A549 (cell line): ENCODE results near the gene AFF3. TPM values are rescaled to one million over a fixed set of nuclear protein-coding genes. Genes with fewer than 3 reads are reported as not detected.

ENCODE experiments used
- ATAC-seq, 2 experiments: fragments of 200-7000 bp in 1 of 2; fragments of >200 bp in 1 of 2; cut with Nextera tagmentation in 1 of 2; cut with Tn5 transposase in 1 of 2; 3 replicates each; pipeline versions ENCODE4 v1.8.0 to v1.9.1; 2018 to 2020; ENCODE audit warnings: mild to moderate bottlenecking in 1 of 2, moderate library complexity in 1 of 2
- CTCF ChIA-PET: fragments of 300-600 bp; sonication (Branson Sonifier 250); formaldehyde crosslinking; extraction: SDS; loops from one replicate; lab custom pipeline; 2021; ENCODE audit warnings: antibody characterized with exemption, inconsistent platforms; lab: Yijun Ruan, JAX
- POLR2A ChIA-PET: fragments of 350-600 bp; formaldehyde crosslinking; extraction: SDS; loops from one replicate; lab custom pipeline; 2021; ENCODE audit warnings: antibody characterized with exemption, inconsistent platforms; lab: Yijun Ruan, JAX
- DNase-seq, 2 experiments: peaks; one replicate each; pipeline versions ENCODE4 v3.0.0 to v3.0.0-alpha.2; 2011 to 2016; ENCODE audit warnings: low read depth in 1 of 2, low spot score in 1 of 2
- FAIRE-seq: peaks from 2 replicates; lab custom pipeline; 2011; peaks lifted over from hg19 to GRCh38; lab: Jason Lieb, UNC
- H3K27ac ChIP-seq, 2 experiments: fragments of >200 bp; sonication (Bioruptor Twin); formaldehyde crosslinking; 3 replicates each; pipeline ENCODE4 v1.5.1; 2016 to 2017
- H3K4me1 ChIP-seq: fragments of >200 bp; sonication (Bioruptor Twin); formaldehyde crosslinking; 3 replicates; pipeline ENCODE4 v1.6.1; 2016
- H3K4me2 ChIP-seq: fragments of >200 bp; sonication (Bioruptor Twin); formaldehyde crosslinking; 3 replicates; pipeline ENCODE4 v1.6.1; 2016
- H3K4me3 ChIP-seq: fragments of >200 bp; sonication (Bioruptor Twin); formaldehyde crosslinking; 3 replicates; pipeline ENCODE4 v1.5.1; 2016
- H3K9me3 ChIP-seq: fragments of >200 bp; sonication (Bioruptor Twin); formaldehyde crosslinking; 3 replicates; pipeline ENCODE4 v1.6.1; 2016
- BCL3 ChIP-seq: fragments of >200 bp; sonication (Bioruptor Twin); formaldehyde crosslinking; IDR thresholded peaks from 3 replicates; pipeline ENCODE4 v1.6.1; 2016
- CHD2 ChIP-seq: fragments of 150-350 bp; IDR thresholded peaks from 2 replicates; pipeline ENCODE4 v1.6.1; 2014; ENCODE audit warnings: low read length; ENCODE audit not compliant: partially characterized antibody
- E2F6 ChIP-seq: IDR thresholded peaks from 2 replicates; pipeline ENCODE4 v1.6.1; 2012; ENCODE audit warnings: low read depth, borderline replicate concordance
- EHF ChIP-seq: fragments of 250-450 bp; sonication (Bioruptor Pico); IDR thresholded peaks from 2 replicates; pipeline ENCODE4 v1.5.0; 2020; ENCODE audit warnings: mild to moderate bottlenecking
- EP300 ChIP-seq, 2 experiments: fragments of >200 bp; sonication (Bioruptor Twin); formaldehyde crosslinking; IDR thresholded peaks; 2 replicates in 1 of 2; 3 replicates in 1 of 2; pipeline ENCODE4 v1.6.1; 2016 to 2017
- FOSB ChIP-seq: fragments of 250-450 bp; sonication (Bioruptor Pico); IDR thresholded peaks from 2 replicates; pipeline ENCODE4 v1.5.0; 2020; ENCODE audit warnings: mild to moderate bottlenecking, moderate library complexity
- GATA3 ChIP-seq: IDR thresholded peaks from 2 replicates; pipeline ENCODE4 v1.6.1; 2012; ENCODE audit warnings: borderline replicate concordance
- HMGXB4 ChIP-seq: fragments of 250-450 bp; sonication (Bioruptor Pico); IDR thresholded peaks from 2 replicates; pipeline ENCODE4 v1.5.0; 2021; ENCODE audit warnings: mild to moderate bottlenecking, moderate library complexity, borderline replicate concordance
- HOXB13 ChIP-seq: fragments of 250-450 bp; sonication (Bioruptor Pico); IDR thresholded peaks from 2 replicates; pipeline ENCODE4 v1.5.0; 2020; ENCODE audit warnings: low read depth, mild to moderate bottlenecking, moderate library complexity
- HOXB5 ChIP-seq: fragments of 250-450 bp; sonication (Bioruptor Pico); IDR thresholded peaks from 2 replicates; pipeline ENCODE4 v1.5.0; 2020; ENCODE audit warnings: mild to moderate bottlenecking, moderate library complexity
- KDM5A ChIP-seq: fragments of 200-600 bp; sonication (generic); IDR thresholded peaks from 2 replicates; pipeline ENCODE4 v1.6.1; 2016; ENCODE audit warnings: antibody characterized with exemption, mild to moderate bottlenecking
- MAZ ChIP-seq: fragments of 150-350 bp; IDR thresholded peaks from 2 replicates; pipeline ENCODE4 v1.6.1; 2014; ENCODE audit warnings: antibody characterized with exemption, low read depth, low read length, borderline replicate concordance
- NFE2L2 ChIP-seq: fragments of 150-350 bp; conservative IDR thresholded peaks from 2 replicates; pipeline ENCODE4 v1.6.1; 2014; ENCODE audit warnings: low read length
- NR3C1 ChIP-seq: fragments of >200 bp; sonication (Bioruptor Twin); formaldehyde crosslinking; IDR thresholded peaks from 3 replicates; pipeline ENCODE4 v1.6.1; 2017
- SREBF2 ChIP-seq: fragments of 450-650 bp; IDR thresholded peaks from 2 replicates; pipeline ENCODE4 v1.6.1; 2014; ENCODE audit warnings: mild to moderate bottlenecking, moderate library complexity
- TP53 ChIP-seq: fragments of 250-450 bp; sonication (Bioruptor Pico); IDR thresholded peaks from 2 replicates; pipeline ENCODE4 v1.5.0; 2021; ENCODE audit warnings: mild to moderate bottlenecking, moderate library complexity
- ZC3H11A ChIP-seq: fragments of 450-650 bp; IDR thresholded peaks from 2 replicates; pipeline ENCODE4 v1.6.1; 2014; ENCODE audit warnings: antibody characterized with exemption, mild to moderate bottlenecking
- ZNF302 ChIP-seq: fragments of 250-450 bp; sonication (Bioruptor Pico); IDR thresholded peaks from 2 replicates; pipeline ENCODE4 v1.9.0; 2021; ENCODE audit warnings: inconsistent platforms, mild to moderate bottlenecking, moderate library complexity
- WGBS: methylation state at CpG from one replicate; pipeline ENCODE4 v1.1.6; 2017; ENCODE audit errors: missing lambda C conversion rate; 5-methylcytosine and 5-hydroxymethylcytosine counted together
- polyA plus RNA-seq, 4 experiments: library from polyadenylated mRNA; depleted of rRNA in 3 of 4; stranded (reverse); fragments of >200 nt; fragmentation: RNase III in 1 of 4; extraction: RNeasy Plus Mini Kit Qiagen cat#74134 plus additional on column Dnase treatment in 1 of 4; gene quantifications; 2 replicates in 3 of 4; 3 replicates in 1 of 4; pipeline ENCODE4 v1.2.3, GENCODE V29; 2011 to 2017

The AFF3 gene
- polyA plus RNA-seq, 2 of the 4 experiments (the other 2 are of a cell fraction): not detected

- no peak for TF ChIP-seq HOXB13 (CRISPR knock-in tag)
- no peak for TF ChIP-seq ZNF302 (CRISPR knock-in tag)
Measured at GRCh38 chr2:100066856-100067255, 75.5 kb downstream of the AFF3 start (continued).

GRCh38 chr2:100066246-100066645 is 76.1 kb downstream of the AFF3 start:
- CTCF ChIA-PET: interaction anchor here (1.2 kb wide), 1 partner anchor 19 kb away, joined by 4 read pairs; no protein-coding TSS in a partner anchor
- DNase-seq: no peak

GRCh38 chr2:100064592-100065428 is 77.6 kb downstream of the AFF3 start:
- TF ChIP-seq EP300 (IDR thresholded peaks at IDR 0.05) (no peak), HOXB5 (CRISPR knock-in tag) (no peak), MAZ (no peak), TP53 (no peak), SREBF2 (no peak), NR3C1 (no peak), BCL3 (no peak), ZC3H11A (no peak), GATA3 (no peak), HOXB13 (CRISPR knock-in tag) (no peak), CHD2 (no peak)
- ATAC-seq: no peak
- no peak overlapping the region for H3K4me2 ChIP-seq
- no peak overlapping the region for H3K27ac ChIP-seq
- no peaks in the 10 kb centered on the region for H3K4me1 ChIP-seq
- H3K4me3 ChIP-seq: no peak overlapping the region
- ChIA-PET POLR2A (no interaction called here), CTCF (no interaction called here)
- FAIRE-seq: no peak
- DNase-seq: no peak
- H3K9me3 ChIP-seq: peaks cover 11% of the 10 kb centered on the region; the same call in 1 of the 3 replicates
- 37% methylated on average over 9 of the region's 9 CpGs for WGBS

More at GRCh38 chr2:100066246-100066645, 76.1 kb downstream of the AFF3 start:
- no peak overlapping the region for H3K4me2 ChIP-seq
- no peak overlapping the region for H3K27ac ChIP-seq
- peaks cover 11% of the 10 kb centered on the region; the same call in 1 of the 3 replicates for H3K9me3 ChIP-seq
- FAIRE-seq (no peak), ATAC-seq (no peak)
- H3K4me3 ChIP-seq: no peak overlapping the region
- TF ChIP-seq BCL3 (no peak), KDM5A (no peak), FOSB (CRISPR knock-in tag) (no peak), HOXB13 (CRISPR knock-in tag) (no peak), MAZ (no peak), NFE2L2 (no peak), EHF (CRISPR knock-in tag) (no peak), HMGXB4 (CRISPR knock-in tag) (no peak), E2F6 (no peak)
- H3K4me1 ChIP-seq: no peaks in the 10 kb centered on the region
- WGBS: under 1% methylated on average over 3 of the region's 3 CpGs
- POLR2A ChIA-PET: no interaction called here
